ENCODE results near the gene PPIG. TPM values are rescaled to one million over a fixed set of nuclear protein-coding genes. Genes with fewer than 3 reads are reported as not detected.
A peak's percentile ranks its signal among the peaks of the same experiment; 100 is the strongest.
"Not testable (repeated sequence)": the region's sequence is repeated elsewhere in the genome, so short reads cannot be mapped to it uniquely, and the experiment has no call there.

Gene PPIG
- total and polyA plus RNA-seq, 2 donors (not counting 3 experiments of a cell fraction or from before 2014, with no cell fraction given): 13.4 to 44.9 TPM

GRCh38 chr2:169573974-169574299 lies 10.2 kb upstream of the PPIG start:
- no peak overlapping the region for H3K27ac ChIP-seq (ENCODE audit: insufficient read depth, low read depth, low read length)
- dilution Hi-C loops (cut with MboI; ENCODE audit: extremely low pct_ligation_motif_present, low sequenced_read_pairs): no loop called here
- BruUV-seq (replicated peaks): no TSS peak
- DNase-seq (ENCODE audit: low read depth, low spot score) (no peak), FAIRE-seq (no peak)
- ChIA-PET POLR2A (interaction anchor here (1.5 kb wide), 1 partner anchor 11 kb away, joined by 8 read pairs; the partner anchor contains the start of gene PPIG), CTCF (interaction anchor here (1.0 to 1.6 kb wide), 2 partner anchors 8 to 94 kb away, joined by 3 read pairs; partner anchors contain the start of gene BBS5)
- no peaks in the 10 kb centered on the region for H3K27me3 ChIP-seq (ENCODE audit: control insufficient read depth in 2 of 2, insufficient read depth in 2 of 2, low read length in 2 of 2)
- H2AFZ ChIP-seq (ENCODE audit: low read depth, low read length): no peak overlapping the region
- H3K9me3 ChIP-seq (replicated peaks; ENCODE audit: control insufficient read depth, insufficient read depth, low read length): no peaks in the 10 kb centered on the region
- intact Hi-C loops (cut with micrococcal nuclease): loop anchor here (1.0 to 5.0 kb wide), 3 partner anchors 10 to 118 kb away; partner anchors contain the start of genes BBS5, CFAP210, PHOSPHO2 and PPIG
- H3K4me2 ChIP-seq (ENCODE audit: insufficient read depth, low read length): peak overlapping the region; percentile 77
- no peaks in the 10 kb centered on the region for H4K20me1 ChIP-seq (replicated peaks; ENCODE audit: control insufficient read depth, extremely low read depth, insufficient read depth, low read length)
- no peak overlapping the region for H3K9ac ChIP-seq (replicated peaks; ENCODE audit: extremely low read depth, insufficient read depth, low read length)
- no peaks in the 10 kb centered on the region for H3K9me1 ChIP-seq (replicated peaks; ENCODE audit: control insufficient read depth, extremely low read depth, insufficient read depth, low read length)
- H3K79me2 ChIP-seq (ENCODE audit: control insufficient read depth, insufficient read depth, low read length): peaks cover 17% of the 10 kb centered on the region
- peaks cover 2% of the 10 kb centered on the region for H3K4me1 ChIP-seq (ENCODE audit: control insufficient read depth, extremely low read depth, insufficient read depth, low read length)
- TF ChIP-seq EZH2 (IDR thresholded peaks at IDR 0.05; ENCODE audit: borderline replicate concordance, low read depth, low read length, severe bottlenecking) (no peak), POLR2A (IDR thresholded peaks at IDR 0.05; ENCODE audit: low read depth, low read length) (no peak), MYC (IDR thresholded peaks at IDR 0.05; ENCODE audit: low read depth, low read length) (no peak), JUN (IDR thresholded peaks at IDR 0.05; ENCODE audit: borderline replicate concordance, insufficient read depth, insufficient read length, low read depth) (no peak), GATA2 (IDR thresholded peaks at IDR 0.05; ENCODE audit: insufficient read depth, insufficient read length, low read depth, low read length) (no peak), FOS (IDR thresholded peaks at IDR 0.05; ENCODE audit: borderline replicate concordance, insufficient read depth, low read length) (no peak), CTCF (IDR thresholded peaks at IDR 0.05; ENCODE audit: extremely low read depth in 1 of 2, insufficient read depth in 1 of 2, low read depth in 1 of 2, low read length in 2 of 2) (no peak), POLR2AphosphoS5 (IDR thresholded peaks at IDR 0.05; ENCODE audit: insufficient read depth, low read depth, low read length) (no peak)
- TF ChIP-seq, protein P1, sequence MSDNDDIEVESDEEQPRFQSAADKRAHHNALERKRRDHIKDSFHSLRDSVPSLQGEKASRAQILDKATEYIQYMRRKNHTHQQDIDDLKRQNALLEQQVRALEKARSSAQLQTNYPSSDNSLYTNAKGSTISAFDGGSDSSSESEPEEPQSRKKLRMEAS (IDR thresholded peaks at IDR 0.05; ENCODE audit: insufficient read depth, insufficient read length): no peak
- peak overlapping the region in 2 of 3 experiments; percentile 76 to 95 for H3K4me3 ChIP-seq (replicated peaks in 1 of 3; ENCODE audit: insufficient read depth in 1 of 3, low read depth in 1 of 3, low read length in 3 of 3)
- H3K36me3 ChIP-seq (ENCODE audit: control insufficient read depth in 2 of 2, extremely low read depth in 1 of 2, insufficient read depth in 2 of 2, low read length in 2 of 2): no peaks in the 10 kb centered on the region

- POLR2A ChIA-PET; H3K36me3 ChIP-seq (ENCODE audit: control insufficient read depth in 2 of 2, extremely low read depth in 1 of 2, insufficient read depth in 2 of 2, low read length in 2 of 2); dilution Hi-C loops (cut with MboI; ENCODE audit: extremely low pct_ligation_motif_present, low sequenced_read_pairs); H3K9me1 ChIP-seq (replicated peaks; ENCODE audit: control insufficient read depth, extremely low read depth, insufficient read depth, low read length); H3K4me1 ChIP-seq (ENCODE audit: control insufficient read depth, extremely low read depth, insufficient read depth, low read length); CTCF ChIA-PET; H3K9me3 ChIP-seq (replicated peaks; ENCODE audit: control insufficient read depth, insufficient read depth, low read length); FAIRE-seq; H3K27ac ChIP-seq (ENCODE audit: insufficient read depth, low read depth, low read length); H2AFZ ChIP-seq (ENCODE audit: low read depth, low read length); BruUV-seq (replicated peaks); DNase-seq (ENCODE audit: low read depth, low spot score); H3K4me2 ChIP-seq (ENCODE audit: insufficient read depth, low read length); H3K9ac ChIP-seq (replicated peaks; ENCODE audit: extremely low read depth, insufficient read depth, low read length); H3K4me3 ChIP-seq (replicated peaks in 1 of 3; ENCODE audit: insufficient read depth in 1 of 3, low read depth in 1 of 3, low read length in 3 of 3); H3K27me3 ChIP-seq (ENCODE audit: control insufficient read depth in 2 of 2, insufficient read depth in 2 of 2, low read length in 2 of 2); H4K20me1 ChIP-seq (replicated peaks; ENCODE audit: control insufficient read depth, extremely low read depth, insufficient read depth, low read length): not testable (repeated sequence)
- peaks cover 17% of the 10 kb centered on the region for H3K79me2 ChIP-seq (ENCODE audit: control insufficient read depth, insufficient read depth, low read length)
- intact Hi-C loops (cut with micrococcal nuclease): loop anchor here (5.0 kb wide), 2 partner anchors 97 to 118 kb away; partner anchors contain the start of genes BBS5, CFAP210 and PHOSPHO2
Measured at GRCh38 chr2:169574539-169574938, 9.6 kb upstream of the PPIG start.

- H3K4me2 ChIP-seq (ENCODE audit: insufficient read depth, low read length); H4K20me1 ChIP-seq (replicated peaks; ENCODE audit: control insufficient read depth, extremely low read depth, insufficient read depth, low read length); DNase-seq (ENCODE audit: low read depth, low spot score); dilution Hi-C loops (cut with MboI; ENCODE audit: extremely low pct_ligation_motif_present, low sequenced_read_pairs); H3K9ac ChIP-seq (replicated peaks; ENCODE audit: extremely low read depth, insufficient read depth, low read length); H3K36me3 ChIP-seq (ENCODE audit: control insufficient read depth in 2 of 2, extremely low read depth in 1 of 2, insufficient read depth in 2 of 2, low read length in 2 of 2); H3K27ac ChIP-seq (ENCODE audit: insufficient read depth, low read depth, low read length); H3K27me3 ChIP-seq (ENCODE audit: control insufficient read depth in 2 of 2, insufficient read depth in 2 of 2, low read length in 2 of 2); H3K4me1 ChIP-seq (ENCODE audit: control insufficient read depth, extremely low read depth, insufficient read depth, low read length); intact Hi-C loops (cut with micrococcal nuclease); POLR2A ChIA-PET; CTCF ChIA-PET; H3K4me3 ChIP-seq (replicated peaks in 1 of 3; ENCODE audit: insufficient read depth in 1 of 3, low read depth in 1 of 3, low read length in 3 of 3); FAIRE-seq; BruUV-seq (replicated peaks); H2AFZ ChIP-seq (ENCODE audit: low read depth, low read length); H3K9me1 ChIP-seq (replicated peaks; ENCODE audit: control insufficient read depth, extremely low read depth, insufficient read depth, low read length); H3K9me3 ChIP-seq (replicated peaks; ENCODE audit: control insufficient read depth, insufficient read depth, low read length): not testable (repeated sequence)
- peaks cover 17% of the 10 kb centered on the region for H3K79me2 ChIP-seq (ENCODE audit: control insufficient read depth, insufficient read depth, low read length)
Measured at GRCh38 chr2:169575264-169575663, 8.9 kb upstream of the PPIG start.
